B cell (primary cell): Measurements from ENCODE around the gene MROH7. TPM values are rescaled to one million over a fixed set of nuclear protein-coding genes. Genes with fewer than 3 reads are reported as not detected.

Experiments used
- ATAC-seq: fragments of 200-7000 bp; cut with Tn5 transposase; one replicate; pipeline ENCODE4 v1.10.0; 2021; ENCODE audit warnings: low read depth, mild to moderate bottlenecking, moderate number of reproducible peaks, moderate library complexity
- CTCF ChIA-PET: fragments of 350-600 bp; sonication (Branson Sonifier 250); formaldehyde crosslinking; loops from one replicate; lab custom pipeline; 2021; ENCODE audit warnings: antibody characterized with exemption, inconsistent platforms; lab: Charles Lee
- POLR2A ChIA-PET: fragments of 350-600 bp; sonication (Branson Sonifier 250); formaldehyde crosslinking; loops from one replicate; lab custom pipeline; 2021; ENCODE audit warnings: antibody characterized with exemption; lab: Charles Lee
- DNase-seq: peaks from one replicate; pipeline ENCODE4 v3.0.0; 2013
- H2AFZ ChIP-seq: 2 replicates; pipeline ENCODE4 v1.6.1; 2012; ENCODE audit warnings: mild to moderate bottlenecking, low read depth, low read length; ENCODE audit not compliant: insufficient read depth, poor library complexity, severe bottlenecking
- H3K27ac ChIP-seq, 2 donors: 1 replicate in 1 of 2; 2 replicates in 1 of 2; pipeline ENCODE4 v1.5.1; 2012 to 2013; ENCODE audit warnings: low read length in 2 of 2, mild to moderate bottlenecking in 2 of 2, moderate library complexity in 1 of 2
- H3K27me3 ChIP-seq, 4 experiments: fragments of 200-600 bp in 1 of 4; sonication (generic) in 1 of 4; replicated peaks in 1 of 4; 1 replicate in 2 of 4; 2 replicates in 2 of 4; pipeline versions ENCODE4 v1.6.1 to v1.7.0; 2013 to 2016; ENCODE audit warnings: low read length in 3 of 4, mild to moderate bottlenecking in 2 of 4, mixed read lengths in 1 of 4, moderate library complexity in 1 of 4; ENCODE audit not compliant: insufficient read depth in 4 of 4, control insufficient read depth in 3 of 4; ENCODE audit errors: control extremely low read depth in 1 of 4
- H3K36me3 ChIP-seq, 2 experiments: replicated peaks in 1 of 2; 1 replicate in 1 of 2; 2 replicates in 1 of 2; pipeline versions ENCODE4 v1.6.1 to v1.7.1; 2013; ENCODE audit warnings: low read length in 1 of 2; ENCODE audit not compliant: insufficient read depth in 2 of 2, control insufficient read depth in 1 of 2; ENCODE audit errors: control extremely low read depth in 1 of 2, extremely low read depth in 1 of 2
- H3K4me1 ChIP-seq, 2 donors: fragments of 200-600 bp in 1 of 2; sonication (generic) in 1 of 2; 1 replicate in 1 of 2; 2 replicates in 1 of 2; pipeline versions ENCODE4 v1.5.1 to v1.6.1; 2013 to 2017; ENCODE audit warnings: low read length in 2 of 2; ENCODE audit not compliant: control insufficient read depth in 2 of 2, insufficient read depth in 2 of 2
- H3K4me2 ChIP-seq: replicated peaks from 2 replicates; pipeline ENCODE3; 2012; ENCODE audit warnings: mild to moderate bottlenecking, low read depth, low read length; ENCODE audit not compliant: poor library complexity, severe bottlenecking
- H3K4me3 ChIP-seq, 5 experiments: fragments of 200-600 bp in 1 of 5; sonication (generic) in 1 of 5; 1 replicate in 3 of 5; 2 replicates in 2 of 5; pipeline versions ENCODE4 v1.5.1 to v1.7.0; 2011 to 2016; ENCODE audit warnings: low read length in 4 of 5, mild to moderate bottlenecking in 4 of 5, low read depth in 2 of 5, control low read depth in 1 of 5, moderate library complexity in 1 of 5; ENCODE audit not compliant: insufficient read depth in 1 of 5; ENCODE audit errors: control extremely low read depth in 1 of 5, extremely low read depth in 1 of 5
- H3K79me2 ChIP-seq: fragments of 200-600 bp; sonication (generic); one replicate; pipeline ENCODE4 v1.6.0; 2016; ENCODE audit warnings: low read length; ENCODE audit not compliant: control insufficient read depth, insufficient read depth
- H3K9ac ChIP-seq: fragments of 200-600 bp; sonication (generic); 2 replicates; pipeline ENCODE4 v1.6.1; 2017; ENCODE audit warnings: mild to moderate bottlenecking, low read length, moderate library complexity
- H3K9me3 ChIP-seq, 3 donors: one replicate each; pipeline versions ENCODE4 v1.6.1 to v1.7.1; 2013; ENCODE audit warnings: low read length in 2 of 3; ENCODE audit not compliant: control insufficient read depth in 2 of 3, insufficient read depth in 1 of 3; ENCODE audit errors: control extremely low read depth in 1 of 3
- H4K20me1 ChIP-seq: 2 replicates; pipeline ENCODE4 v1.6.0; 2012; ENCODE audit warnings: mild to moderate bottlenecking, low read length; ENCODE audit not compliant: insufficient read depth, control insufficient read depth, poor library complexity, severe bottlenecking
- H3K27ac Mint-ChIP-seq: one replicate; pipeline ENCODE4 v1.8.0; 2021; ENCODE audit warnings: mixed read lengths
- H3K27me3 Mint-ChIP-seq: one replicate; pipeline ENCODE4 v1.8.0; 2021; ENCODE audit warnings: mixed read lengths
- H3K4me1 Mint-ChIP-seq: one replicate; pipeline ENCODE4 v1.8.0; 2021; ENCODE audit warnings: mixed read lengths
- H3K4me3 Mint-ChIP-seq: one replicate; pipeline ENCODE4 v1.8.0; 2021; ENCODE audit warnings: mixed read lengths
- H3K9me3 Mint-ChIP-seq: one replicate; pipeline ENCODE4 v1.8.0; 2022; ENCODE audit warnings: mixed read lengths; ENCODE audit not compliant: insufficient read depth
- EZH2 ChIP-seq: IDR thresholded peaks from 2 replicates; pipeline ENCODE4 v1.6.1; 2012; ENCODE audit warnings: borderline replicate concordance, low read depth, mild to moderate bottlenecking, moderate library complexity, low read length; ENCODE audit not compliant: insufficient read depth, poor library complexity, severe bottlenecking
- WGBS: methylation state at CpG from one replicate; pipeline ENCODE4 v1.1.5; 2013; ENCODE audit warnings: missing lambda C conversion rate; ENCODE audit not compliant: insufficient coverage; 5-methylcytosine and 5-hydroxymethylcytosine counted together
- intact Hi-C: fragments of 100-400 bp; cut with micrococcal nuclease; formaldehyde crosslinking; loops from one replicate; pipeline ENCODE4 v1.10.0; 2022
- polyA plus RNA-seq: library from polyadenylated mRNA; depleted of rRNA; stranded (reverse); fragments of >200 nt; gene quantifications from 2 replicates; pipeline ENCODE4 v1.2.3, GENCODE V29; 2012
- total RNA-seq, 2 donors: library from RNA; stranded (reverse); fragments of 120-200 nt in 1 of 2; gene quantifications; 1 replicate in 1 of 2; 2 replicates in 1 of 2; pipeline versions ENCODE4 v1.2.3 to v1.2.4, GENCODE V29; 2013 to 2022
- TF ChIP-seq, protein P1 (sequence below): fragments of 200-600 bp; IDR thresholded peaks from one replicate; pipeline ENCODE4 v1.8.0; 2022; ENCODE audit warnings: antibody characterized with exemption, mild to moderate bottlenecking

The MROH7 gene
- total and polyA plus RNA-seq, 2 donors (not counting 1 experiment from before 2014, with no cell fraction given), result not detected

DNA sequence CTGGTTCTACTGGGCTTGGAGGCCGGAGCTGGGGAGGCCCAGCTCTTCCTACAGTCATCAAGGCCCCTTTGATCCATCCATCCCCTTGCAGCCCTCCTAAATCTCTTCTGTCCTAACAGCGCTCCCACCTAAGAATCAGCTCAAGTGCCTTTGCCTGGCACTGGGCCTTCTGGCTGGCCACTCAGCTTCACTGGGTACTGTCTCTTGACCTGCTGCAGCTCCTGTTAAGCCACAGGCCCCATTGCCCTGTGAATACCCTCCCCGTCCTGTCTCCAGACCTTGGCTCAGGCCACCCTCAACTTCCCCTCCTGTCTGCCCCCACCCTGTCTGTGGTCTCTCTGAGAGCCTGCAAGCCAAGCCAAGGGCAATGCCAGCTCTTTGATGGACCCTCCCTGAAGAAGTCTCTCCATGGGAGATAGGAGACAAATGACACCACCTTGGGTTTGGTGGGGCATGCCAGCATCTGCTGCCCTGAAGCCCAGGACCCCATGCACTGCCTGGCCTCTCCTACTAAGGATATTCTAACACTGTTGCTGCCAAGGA lies 45.6 kb upstream of the MROH7 start:
- Mint-ChIP-seq H3K4me1 (no peaks in the 10 kb centered on the region), H3K27ac (no peak overlapping the region), H3K9me3 (no peaks in the 10 kb centered on the region), H3K4me3 (no peak overlapping the region), H3K27me3 (peaks cover 3% of the 10 kb centered on the region)
- no peak overlapping the region for H3K4me3 ChIP-seq
- no peak overlapping the region for H3K9ac ChIP-seq
- 91% methylated on average over 3 of the region's 3 CpGs for WGBS
- peaks cover 0 to 3% (median 0%) of the 10 kb centered on the region in 4 experiments for H3K27me3 ChIP-seq
- H3K4me1 ChIP-seq, result no peaks in the 10 kb centered on the region
- no peak overlapping the region for H2AFZ ChIP-seq
- H3K9me3 ChIP-seq, result no peaks in the 10 kb centered on the region
- DNase-seq (no peak), ATAC-seq (no peak)
- intact Hi-C loops, result no loop called here
- no peak overlapping the region for H3K27ac ChIP-seq
- no peak overlapping the region for H3K4me2 ChIP-seq
- H3K79me2 ChIP-seq, result no peaks in the 10 kb centered on the region
- H3K36me3 ChIP-seq, result no peaks in the 10 kb centered on the region
- ChIA-PET POLR2A (no interaction called here), CTCF (interaction anchor here (0.5 kb wide), 1 partner anchor 670 kb away, joined by 4 read pairs; no protein-coding TSS in a partner anchor)
- TF ChIP-seq, protein P1, sequence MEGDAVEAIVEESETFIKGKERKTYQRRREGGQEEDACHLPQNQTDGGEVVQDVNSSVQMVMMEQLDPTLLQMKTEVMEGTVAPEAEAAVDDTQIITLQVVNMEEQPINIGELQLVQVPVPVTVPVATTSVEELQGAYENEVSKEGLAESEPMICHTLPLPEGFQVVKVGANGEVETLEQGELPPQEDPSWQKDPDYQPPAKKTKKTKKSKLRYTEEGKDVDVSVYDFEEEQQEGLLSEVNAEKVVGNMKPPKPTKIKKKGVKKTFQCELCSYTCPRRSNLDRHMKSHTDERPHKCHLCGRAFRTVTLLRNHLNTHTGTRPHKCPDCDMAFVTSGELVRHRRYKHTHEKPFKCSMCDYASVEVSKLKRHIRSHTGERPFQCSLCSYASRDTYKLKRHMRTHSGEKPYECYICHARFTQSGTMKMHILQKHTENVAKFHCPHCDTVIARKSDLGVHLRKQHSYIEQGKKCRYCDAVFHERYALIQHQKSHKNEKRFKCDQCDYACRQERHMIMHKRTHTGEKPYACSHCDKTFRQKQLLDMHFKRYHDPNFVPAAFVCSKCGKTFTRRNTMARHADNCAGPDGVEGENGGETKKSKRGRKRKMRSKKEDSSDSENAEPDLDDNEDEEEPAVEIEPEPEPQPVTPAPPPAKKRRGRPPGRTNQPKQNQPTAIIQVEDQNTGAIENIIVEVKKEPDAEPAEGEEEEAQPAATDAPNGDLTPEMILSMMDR, result no peak
- no peak for TF ChIP-seq EZH2
- no peaks in the 10 kb centered on the region for H4K20me1 ChIP-seq

DNA sequence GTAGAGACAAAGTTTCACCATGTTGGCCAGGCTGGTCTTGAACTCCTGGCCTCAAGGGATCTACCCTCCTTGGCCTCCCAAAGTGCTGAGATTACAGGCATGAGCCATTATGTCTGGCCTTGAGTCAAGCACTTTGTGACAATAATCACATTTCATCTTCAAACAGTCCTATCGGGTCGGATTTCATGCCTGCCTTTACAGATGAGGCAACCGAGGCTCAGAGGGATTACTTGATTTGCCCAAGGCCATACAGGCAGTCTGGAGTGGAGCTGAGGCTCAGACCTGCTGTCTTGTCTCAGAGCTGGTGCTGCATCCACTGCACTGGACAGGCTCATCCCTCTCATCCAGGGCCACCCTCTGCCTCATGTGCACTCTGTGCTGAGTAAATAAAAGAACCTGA lies 44.8 kb upstream of the MROH7 start:
- Histone ChIP-seq H3K9ac (no peak overlapping the region), H3K79me2 (no peaks in the 10 kb centered on the region), H3K36me3 (no peaks in the 10 kb centered on the region), H3K4me1 (no peaks in the 10 kb centered on the region), H3K27ac (no peak overlapping the region), H2AFZ (no peak overlapping the region), H4K20me1 (no peaks in the 10 kb centered on the region), H3K9me3 (no peaks in the 10 kb centered on the region), H3K4me2 (no peak overlapping the region), H3K27me3 (peaks cover 0 to 3% (median 0%) of the 10 kb centered on the region in 4 experiments), H3K4me3 (no peak overlapping the region)
- intact Hi-C loops, result no loop called here
- no peak for DNase-seq
- no peaks in the 10 kb centered on the region for H3K9me3 Mint-ChIP-seq
- no peak overlapping the region for H3K27ac Mint-ChIP-seq
- ATAC-seq, result no peak
- POLR2A ChIA-PET, result no interaction called here
- H3K4me3 Mint-ChIP-seq, result no peak overlapping the region
- H3K4me1 Mint-ChIP-seq, result no peaks in the 10 kb centered on the region
- peaks cover 3% of the 10 kb centered on the region for H3K27me3 Mint-ChIP-seq
- CTCF ChIA-PET, result no interaction called here
- 93% methylated on average over 3 of the region's 3 CpGs for WGBS
- TF ChIP-seq, protein P1, result no peak
- TF ChIP-seq EZH2, result no peak
